ENCODE measurements around the gene TNK2.
A peak's percentile ranks its signal among the peaks of the same experiment; 100 is the strongest.
"Not testable (repeated sequence)": the region's sequence is repeated elsewhere in the genome, so short reads cannot be mapped to it uniquely, and the experiment has no call there.

Gene TNK2

GRCh38 chr3:195907934-195908693 is at the start of gene TNK2:
Gene TNK2 (minus strand): TSS chr3:195908551. CDS start chr3:195888588, 19,963 bp downstream.
- DNase-seq, result peak; percentile 57 to 64

- no peak for DNase-seq
Measured at GRCh38 chr3:195956577-195956976, 48.2 kb upstream of the TNK2 start.

GRCh38 chr3:195955416-195955841 is 47.1 kb upstream of the TNK2 start:
- peak in 1 of 2 donors; percentile 18 for DNase-seq

- DNase-seq, result not testable (repeated sequence)
Measured at GRCh38 chr3:195954752-195955119, 46.4 kb upstream of the TNK2 start.

- peak; percentile 61 to 81 for DNase-seq
Measured at GRCh38 chr3:195954052-195954751, 45.9 kb upstream of the TNK2 start.

- DNase-seq, result not testable (repeated sequence)
Measured at GRCh38 chr3:195952590-195952989, 44.2 kb upstream of the TNK2 start.

- DNase-seq, result not testable (repeated sequence)
Measured at GRCh38 chr3:195951443-195952177, 43.3 kb upstream of the TNK2 start.

- DNase-seq, result not testable (repeated sequence)
Measured at GRCh38 chr3:195950731-195951130, 42.4 kb upstream of the TNK2 start.

GRCh38 chr3:195950164-195950563 is 41.8 kb upstream of the TNK2 start:
- not testable (repeated sequence) for DNase-seq

- not testable (repeated sequence) for DNase-seq
Measured at GRCh38 chr3:195946910-195947699, 38.8 kb upstream of the TNK2 start.

GRCh38 chr3:195941265-195941815 is 33.0 kb upstream of the TNK2 start:
- not testable (repeated sequence) for DNase-seq

- not testable (repeated sequence) for DNase-seq
Measured at GRCh38 chr3:195940806-195941205, 32.5 kb upstream of the TNK2 start.

- DNase-seq, result not testable (repeated sequence)
Measured at GRCh38 chr3:195939526-195940470, 31.4 kb upstream of the TNK2 start.

GRCh38 chr3:195933044-195933430 is 24.7 kb upstream of the TNK2 start:
- DNase-seq, result not testable (repeated sequence)

GRCh38 chr3:195932418-195933043 is 24.2 kb upstream of the TNK2 start:
- DNase-seq, result no peak

- no peak for DNase-seq
Measured at GRCh38 chr3:195931582-195932273, 23.4 kb upstream of the TNK2 start.

- DNase-seq, result no peak
Measured at GRCh38 chr3:195929452-195929851, 21.1 kb upstream of the TNK2 start.

GRCh38 chr3:195921334-195921791 is 13.0 kb upstream of the TNK2 start:
- no peak for DNase-seq

- no peak for DNase-seq
Measured at GRCh38 chr3:195918176-195918575, 9.8 kb upstream of the TNK2 start.

- DNase-seq, result no peak
Measured at GRCh38 chr3:195916991-195917390, 8.6 kb upstream of the TNK2 start.

All from inflammatory macrophage treated with lipopolysaccharide for 1 hour (primary cell).